IMR-90 (cell line): Measurements from ENCODE around the gene AUTS2. TPM values are rescaled to one million over a fixed set of nuclear protein-coding genes. Genes with fewer than 3 reads are reported as not detected.

Experiments
- ATAC-seq: fragments of 200-7000 bp; cut with Tn5 transposase; 2 replicates; pipeline ENCODE4 v1.9.1; 2020; ENCODE audit warnings: low read depth, mild to moderate bottlenecking, moderate library complexity
- BruUV-seq: library from RNA; stranded (reverse); fragments of 400-500 nt; replicated peaks from 2 replicates; lab custom pipeline; 2021; lab: Mats Ljungman, UMichigan
- CTCF ChIA-PET: fragments of 300-600 bp; formaldehyde crosslinking; extraction: SDS; loops from one replicate; lab custom pipeline; 2021; ENCODE audit warnings: antibody characterized with exemption; lab: Yijun Ruan, JAX
- POLR2A ChIA-PET: fragments of 300-600 bp; sonication (Branson Sonifier 250); formaldehyde crosslinking; loops from one replicate; lab custom pipeline; 2022; ENCODE audit warnings: antibody characterized with exemption; ENCODE audit not compliant: unreplicated experiment; lab: Charles Lee
- DNase-seq: peaks from one replicate; pipeline ENCODE4 v3.0.0; 2013
- H2AFZ ChIP-seq: replicated peaks from 2 replicates; pipeline ENCODE3; 2013; ENCODE audit warnings: low read length, mild to moderate bottlenecking; ENCODE audit not compliant: poor library complexity
- H2AK5ac ChIP-seq: 2 replicates; pipeline ENCODE4 v1.6.1; 2013; ENCODE audit warnings: low read depth, low read length, inconsistent platforms
- H2AK9ac ChIP-seq: replicated peaks from 2 replicates; pipeline ENCODE3; 2013; ENCODE audit warnings: mild to moderate bottlenecking, low read depth, low read length, moderate library complexity; ENCODE audit not compliant: poor library complexity
- H2BK120ac ChIP-seq: 2 replicates; pipeline ENCODE4 v1.6.1; 2013; ENCODE audit warnings: low read depth, low read length, inconsistent platforms
- H2BK15ac ChIP-seq: 3 replicates; pipeline ENCODE4 v1.6.1; 2013; ENCODE audit warnings: low read depth, low read length, inconsistent platforms
- H2BK20ac ChIP-seq: 2 replicates; pipeline ENCODE4 v1.6.1; 2013; ENCODE audit warnings: low read depth, mild to moderate bottlenecking, inconsistent platforms, low read length, moderate library complexity
- H2BK5ac ChIP-seq: 2 replicates; pipeline ENCODE4 v1.6.1; 2013; ENCODE audit warnings: mild to moderate bottlenecking, low read depth, low read length, inconsistent platforms; ENCODE audit not compliant: poor library complexity, severe bottlenecking
- H3K14ac ChIP-seq: replicated peaks from 2 replicates; pipeline ENCODE4 v1.6.1; 2013; ENCODE audit warnings: low read depth, low read length, inconsistent platforms
- H3K18ac ChIP-seq: 2 replicates; pipeline ENCODE4 v1.6.1; 2013; ENCODE audit warnings: low read depth, low read length, control low read depth
- H3K23ac ChIP-seq: 2 replicates; pipeline ENCODE4 v1.6.1; 2013; ENCODE audit warnings: low read depth, low read length, inconsistent platforms
- H3K27ac ChIP-seq: 2 replicates; pipeline ENCODE4 v1.5.1; 2013; ENCODE audit warnings: mild to moderate bottlenecking, control low read depth, low read length; ENCODE audit not compliant: insufficient read depth
- H3K27me3 ChIP-seq: 2 replicates; pipeline ENCODE4 v1.6.1; 2013; ENCODE audit warnings: low read length; ENCODE audit not compliant: control insufficient read depth, insufficient read depth
- H3K36me3 ChIP-seq: 2 replicates; pipeline ENCODE4 v1.6.1; 2013; ENCODE audit warnings: low read length, mixed read lengths; ENCODE audit not compliant: control insufficient read depth, insufficient read depth
- H3K4ac ChIP-seq: 2 replicates; pipeline ENCODE4 v1.6.1; 2013; ENCODE audit warnings: low read depth, low read length, inconsistent platforms
- H3K4me1 ChIP-seq: 2 replicates; pipeline ENCODE4 v1.6.1; 2013; ENCODE audit warnings: low read length, mixed read lengths; ENCODE audit not compliant: control insufficient read depth, insufficient read depth
- H3K4me2 ChIP-seq: 2 replicates; pipeline ENCODE4 v1.6.1; 2013; ENCODE audit warnings: low read depth, mild to moderate bottlenecking, control low read depth, low read length, moderate library complexity
- H3K4me3 ChIP-seq: 2 replicates; pipeline ENCODE4 v1.5.1; 2013; ENCODE audit warnings: low read depth, mild to moderate bottlenecking, control low read depth, low read length, moderate library complexity; ENCODE audit not compliant: insufficient read depth
- H3K56ac ChIP-seq: 2 replicates; pipeline ENCODE4 v1.6.1; 2013; ENCODE audit warnings: low read length, inconsistent platforms; ENCODE audit not compliant: insufficient read depth; ENCODE audit errors: extremely low read depth
- H3K79me1 ChIP-seq, 2 experiments: 2 replicates each; pipeline ENCODE4 v1.6.1; 2013; ENCODE audit warnings: low read length in 2 of 2, inconsistent platforms in 1 of 2, low read depth in 1 of 2
- H3K9ac ChIP-seq: 2 replicates; pipeline ENCODE4 v1.6.1; 2013; ENCODE audit warnings: low read depth, low read length, control low read depth
- H3K9me1 ChIP-seq: 2 replicates; pipeline ENCODE4 v1.6.1; 2013; ENCODE audit warnings: low read length, inconsistent platforms; ENCODE audit not compliant: insufficient read depth
- H3K9me3 ChIP-seq: 2 replicates; pipeline ENCODE4 v1.6.1; 2013; ENCODE audit warnings: low read length; ENCODE audit not compliant: control insufficient read depth, insufficient read depth
- H4K20me1 ChIP-seq: 2 replicates; pipeline ENCODE4 v1.6.1; 2013; ENCODE audit warnings: low read length, inconsistent platforms; ENCODE audit not compliant: insufficient read depth
- H4K5ac ChIP-seq: 2 replicates; pipeline ENCODE4 v1.6.1; 2013; ENCODE audit warnings: mild to moderate bottlenecking, low read depth, low read length, control low read depth
- H4K8ac ChIP-seq, 2 experiments: 2 replicates each; pipeline ENCODE4 v1.6.1; 2013; ENCODE audit warnings: low read depth in 2 of 2, low read length in 2 of 2, control low read depth in 1 of 2, inconsistent platforms in 1 of 2
- H4K91ac ChIP-seq: 2 replicates; pipeline ENCODE4 v1.6.1; 2013; ENCODE audit warnings: low read depth, low read length, inconsistent platforms; ENCODE audit not compliant: insufficient read depth
- BHLHE40 ChIP-seq: fragments of 150-350 bp; IDR thresholded peaks from 2 replicates; pipeline ENCODE4 v1.6.1; 2016; ENCODE audit warnings: mild to moderate bottlenecking, low read depth, low read length
- CEBPB ChIP-seq: IDR thresholded peaks from 2 replicates; pipeline ENCODE4 v1.6.1; 2012; ENCODE audit warnings: low read depth, low read length, improper control_type of control experiment
- CHD1 ChIP-seq: IDR thresholded peaks from 2 replicates; pipeline ENCODE4 v1.6.1; 2012; ENCODE audit warnings: low read depth, low read length, improper control_type of control experiment
- ELK1 ChIP-seq: fragments of 150-350 bp; IDR thresholded peaks from 2 replicates; pipeline ENCODE4 v1.6.1; 2016; ENCODE audit warnings: low read depth, mild to moderate bottlenecking, low read length, moderate library complexity, borderline replicate concordance
- FOS ChIP-seq: fragments of 150-350 bp; IDR thresholded peaks from 2 replicates; pipeline ENCODE4 v1.6.1; 2016; ENCODE audit warnings: low read depth, low read length
- MAFK ChIP-seq: IDR thresholded peaks from 2 replicates; pipeline ENCODE4 v1.6.1; 2012; ENCODE audit warnings: low read depth, low read length, improper control_type of control experiment
- MAZ ChIP-seq: IDR thresholded peaks from 2 replicates; pipeline ENCODE4 v1.6.1; 2012; ENCODE audit warnings: low read depth, mild to moderate bottlenecking, low read length, improper control_type of control experiment, moderate library complexity, borderline replicate concordance
- MXI1 ChIP-seq: IDR thresholded peaks from 2 replicates; pipeline ENCODE4 v1.6.1; 2012; ENCODE audit warnings: low read depth, mild to moderate bottlenecking, low read length, moderate library complexity, borderline replicate concordance
- POLR2A ChIP-seq: IDR thresholded peaks from 2 replicates; pipeline ENCODE4 v1.6.1; 2012; ENCODE audit warnings: mild to moderate bottlenecking, low read depth, low read length
- RAD21 ChIP-seq: IDR thresholded peaks from 2 replicates; pipeline ENCODE4 v1.6.1; 2012; ENCODE audit warnings: low read length, improper control_type of control experiment
- RCOR1 ChIP-seq: IDR thresholded peaks from 2 replicates; pipeline ENCODE4 v1.6.1; 2012; ENCODE audit warnings: mild to moderate bottlenecking, low read length, improper control_type of control experiment; ENCODE audit not compliant: insufficient replicate concordance
- RFX5 ChIP-seq: IDR thresholded peaks from 2 replicates; pipeline ENCODE4 v1.8.0; 2012; ENCODE audit warnings: low read depth, mild to moderate bottlenecking, low read length, moderate library complexity
- SMC3 ChIP-seq: fragments of 150-350 bp; IDR thresholded peaks from 2 replicates; pipeline ENCODE4 v1.6.1; 2016; ENCODE audit warnings: low read depth, mild to moderate bottlenecking, antibody characterized with exemption, low read length, moderate library complexity
- WGBS, 2 experiments: methylation state at CpG; one replicate each; pipeline versions ENCODE4 v1.1.5 to v1.1.7; 2013; ENCODE audit warnings: missing lambda C conversion rate in 2 of 2; ENCODE audit not compliant: insufficient read length in 1 of 2; ENCODE audit errors: extremely low coverage in 2 of 2; 5-methylcytosine and 5-hydroxymethylcytosine counted together
- dilution Hi-C: fragments of 300-500 bp; cut with HindIII; formaldehyde crosslinking; loops from one replicate; pipeline ENCODE4 v1.14.3; 2018; ENCODE audit warnings: low sequenced_read_pairs; ENCODE audit not compliant: unreplicated experiment
- in situ Hi-C: fragments of 300-500 bp; cut with MboI; formaldehyde crosslinking; loops from 3 replicates; pipeline ENCODE4 v1.14.3; 2019; ENCODE audit warnings: low sequenced_read_pairs, inconsistent platforms, mixed read lengths
- intact Hi-C: fragments of 100-400 bp; cut with micrococcal nuclease; formaldehyde crosslinking; loops from 2 replicates; pipeline ENCODE4 v1.10.0; 2022
- polyA plus RNA-seq, 3 experiments: library from polyadenylated mRNA; depleted of rRNA; stranded (reverse); fragments of >200 nt; gene quantifications; 2 replicates each; pipeline ENCODE4 v1.2.3, GENCODE V29; 2012; ENCODE audit warnings: low replicate concordance in 1 of 3
- total RNA-seq: library from RNA; depleted of rRNA; stranded (reverse); fragments of >200 nt; gene quantifications from 2 replicates; pipeline ENCODE4 v1.2.3, GENCODE V29; 2012
- TF ChIP-seq, protein P1 (sequence below): fragments of 150-350 bp; IDR thresholded peaks from 2 replicates; pipeline ENCODE4 v1.6.1; 2017; ENCODE audit warnings: mild to moderate bottlenecking, antibody characterized with exemption, low read length, low read depth
- TF ChIP-seq, protein P2 (sequence below): conservative IDR thresholded peaks from 2 replicates; pipeline ENCODE4 v1.5.1; 2012; ENCODE audit warnings: mild to moderate bottlenecking, low read depth, low read length, improper control_type of control experiment

AUTS2 gene
- total and polyA plus RNA-seq, 2 of the 4 experiments (the other 2 are of a cell fraction) = 0.90 to 3.0 TPM

DNA sequence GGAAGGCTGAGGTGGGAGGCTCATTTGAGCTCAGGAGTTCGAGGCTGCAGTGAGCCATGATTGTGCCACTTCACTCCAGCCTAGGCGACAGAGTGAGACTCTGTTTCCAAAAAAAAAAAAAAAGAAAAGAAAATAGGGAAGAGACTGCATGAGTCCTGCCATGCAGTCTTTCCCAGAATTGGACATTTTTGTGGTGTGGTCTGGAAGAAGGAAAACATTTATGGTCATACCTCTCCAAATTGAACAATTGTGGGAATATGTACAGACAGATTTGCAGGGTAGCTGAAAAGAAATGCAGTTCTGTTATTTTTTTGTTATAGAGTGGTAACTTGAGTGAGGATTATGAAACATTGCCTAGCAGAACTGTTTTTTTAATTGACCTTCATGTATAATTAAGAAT is 198.1 kb downstream of the AUTS2 start:
- no peaks in the 10 kb centered on the region for H3K79me1 ChIP-seq
- no peak overlapping the region for H3K14ac ChIP-seq
- no peaks in the 10 kb centered on the region for H3K27me3 ChIP-seq
- ATAC-seq (no peak), DNase-seq (no peak)
- no peak overlapping the region for H2BK20ac ChIP-seq
- no peak overlapping the region for H4K8ac ChIP-seq
- no peaks in the 10 kb centered on the region for H3K9me1 ChIP-seq
- no peak overlapping the region for H2AK5ac ChIP-seq
- no peak overlapping the region for H3K4me2 ChIP-seq
- dilution Hi-C loops (no loop called here), in situ Hi-C loops (no loop called here), intact Hi-C loops (no loop called here)
- no peaks in the 10 kb centered on the region for H4K20me1 ChIP-seq
- ChIA-PET POLR2A (no interaction called here), CTCF (no interaction called here)
- no peak overlapping the region for H3K56ac ChIP-seq
- H3K23ac ChIP-seq = no peak overlapping the region
- H3K4me3 ChIP-seq = no peak overlapping the region
- no peak overlapping the region for H3K18ac ChIP-seq
- H2BK5ac ChIP-seq = no peak overlapping the region
- no peak overlapping the region for H2BK15ac ChIP-seq
- H3K9me3 ChIP-seq = 0 out of 2 replicates have a peak, but pooled peaks cover 3% of the 10 kb centered on the region
- no peak overlapping the region for H3K9ac ChIP-seq
- H3K4ac ChIP-seq = no peak overlapping the region
- no peak overlapping the region for H2AFZ ChIP-seq
- H3K27ac ChIP-seq = no peak overlapping the region
- no TSS peak for BruUV-seq
- TF ChIP-seq, protein P1, sequence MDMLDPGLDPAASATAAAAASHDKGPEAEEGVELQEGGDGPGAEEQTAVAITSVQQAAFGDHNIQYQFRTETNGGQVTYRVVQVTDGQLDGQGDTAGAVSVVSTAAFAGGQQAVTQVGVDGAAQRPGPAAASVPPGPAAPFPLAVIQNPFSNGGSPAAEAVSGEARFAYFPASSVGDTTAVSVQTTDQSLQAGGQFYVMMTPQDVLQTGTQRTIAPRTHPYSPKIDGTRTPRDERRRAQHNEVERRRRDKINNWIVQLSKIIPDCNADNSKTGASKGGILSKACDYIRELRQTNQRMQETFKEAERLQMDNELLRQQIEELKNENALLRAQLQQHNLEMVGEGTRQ = no peak
- TF ChIP-seq POLR2A (no peak), MXI1 (no peak), RFX5 (no peak), RAD21 (no peak), SMC3 (no peak), BHLHE40 (no peak), RCOR1 (no peak), ELK1 (no peak), MAZ (no peak), MAFK (no peak), CHD1 (no peak), CEBPB (no peak), FOS (no peak)
- TF ChIP-seq, protein P2, sequence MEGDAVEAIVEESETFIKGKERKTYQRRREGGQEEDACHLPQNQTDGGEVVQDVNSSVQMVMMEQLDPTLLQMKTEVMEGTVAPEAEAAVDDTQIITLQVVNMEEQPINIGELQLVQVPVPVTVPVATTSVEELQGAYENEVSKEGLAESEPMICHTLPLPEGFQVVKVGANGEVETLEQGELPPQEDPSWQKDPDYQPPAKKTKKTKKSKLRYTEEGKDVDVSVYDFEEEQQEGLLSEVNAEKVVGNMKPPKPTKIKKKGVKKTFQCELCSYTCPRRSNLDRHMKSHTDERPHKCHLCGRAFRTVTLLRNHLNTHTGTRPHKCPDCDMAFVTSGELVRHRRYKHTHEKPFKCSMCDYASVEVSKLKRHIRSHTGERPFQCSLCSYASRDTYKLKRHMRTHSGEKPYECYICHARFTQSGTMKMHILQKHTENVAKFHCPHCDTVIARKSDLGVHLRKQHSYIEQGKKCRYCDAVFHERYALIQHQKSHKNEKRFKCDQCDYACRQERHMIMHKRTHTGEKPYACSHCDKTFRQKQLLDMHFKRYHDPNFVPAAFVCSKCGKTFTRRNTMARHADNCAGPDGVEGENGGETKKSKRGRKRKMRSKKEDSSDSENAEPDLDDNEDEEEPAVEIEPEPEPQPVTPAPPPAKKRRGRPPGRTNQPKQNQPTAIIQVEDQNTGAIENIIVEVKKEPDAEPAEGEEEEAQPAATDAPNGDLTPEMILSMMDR = no peak
- H2AK9ac ChIP-seq = no peak overlapping the region
- no CpG with 5 or more reads among the region's 2 CpGs for WGBS, 2 experiments
- no peaks in the 10 kb centered on the region for H3K4me1 ChIP-seq
- H2BK120ac ChIP-seq = no peak overlapping the region
- H4K5ac ChIP-seq = no peak overlapping the region
- no peaks in the 10 kb centered on the region for H3K36me3 ChIP-seq
- no peak overlapping the region for H4K91ac ChIP-seq
